ENCODE results near the gene PLEKHA6. TPM values are rescaled to one million over a fixed set of nuclear protein-coding genes. Genes with fewer than 3 reads are reported as not detected.

Gene PLEKHA6
- 0.20 and 0.37 TPM in 2 replicates for total RNA-seq

DNA sequence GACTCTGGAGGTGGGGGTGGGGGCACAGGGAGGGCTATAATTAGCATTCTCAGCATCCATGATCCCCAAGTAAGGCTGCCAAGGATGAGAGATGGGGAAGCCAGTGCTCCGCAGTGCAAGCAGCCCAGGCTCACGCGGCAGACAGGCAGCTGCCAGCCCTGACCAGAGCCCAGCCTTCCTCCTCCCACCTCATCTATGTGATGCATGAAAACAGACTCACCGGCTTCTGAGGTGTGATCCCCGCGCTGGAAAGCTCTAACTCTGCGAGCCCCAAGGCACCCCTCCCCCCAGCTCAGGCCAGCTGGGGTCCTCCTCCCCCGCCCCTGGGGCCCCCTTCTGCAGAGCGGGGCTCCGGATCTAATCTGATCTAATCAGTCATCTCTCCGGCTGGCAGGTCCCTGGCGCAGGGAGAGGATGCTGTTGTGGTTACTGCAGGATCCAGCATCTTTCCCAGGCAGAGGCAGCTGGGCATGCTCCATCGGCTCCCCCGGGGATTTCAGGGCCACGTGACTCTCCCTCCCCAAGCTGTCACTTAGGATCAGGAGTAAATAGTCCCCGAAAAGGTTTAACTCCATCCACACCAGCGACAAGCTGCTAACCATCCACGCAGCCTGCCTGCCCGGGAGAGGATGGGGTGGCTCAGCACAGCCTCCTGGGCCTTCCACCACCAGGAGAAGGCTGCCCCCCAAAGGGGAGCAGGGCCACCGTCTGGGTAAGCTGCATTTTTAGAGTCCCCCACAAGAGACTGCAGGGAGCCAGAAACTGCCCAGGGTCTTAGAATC is at the start of gene PLEKHA6:
Gene PLEKHA6, minus strand, starts transcription at position 456 of the 782 bp plus-strand sequence. CDS start 86,202 bp downstream, outside the sequence.

DNA sequence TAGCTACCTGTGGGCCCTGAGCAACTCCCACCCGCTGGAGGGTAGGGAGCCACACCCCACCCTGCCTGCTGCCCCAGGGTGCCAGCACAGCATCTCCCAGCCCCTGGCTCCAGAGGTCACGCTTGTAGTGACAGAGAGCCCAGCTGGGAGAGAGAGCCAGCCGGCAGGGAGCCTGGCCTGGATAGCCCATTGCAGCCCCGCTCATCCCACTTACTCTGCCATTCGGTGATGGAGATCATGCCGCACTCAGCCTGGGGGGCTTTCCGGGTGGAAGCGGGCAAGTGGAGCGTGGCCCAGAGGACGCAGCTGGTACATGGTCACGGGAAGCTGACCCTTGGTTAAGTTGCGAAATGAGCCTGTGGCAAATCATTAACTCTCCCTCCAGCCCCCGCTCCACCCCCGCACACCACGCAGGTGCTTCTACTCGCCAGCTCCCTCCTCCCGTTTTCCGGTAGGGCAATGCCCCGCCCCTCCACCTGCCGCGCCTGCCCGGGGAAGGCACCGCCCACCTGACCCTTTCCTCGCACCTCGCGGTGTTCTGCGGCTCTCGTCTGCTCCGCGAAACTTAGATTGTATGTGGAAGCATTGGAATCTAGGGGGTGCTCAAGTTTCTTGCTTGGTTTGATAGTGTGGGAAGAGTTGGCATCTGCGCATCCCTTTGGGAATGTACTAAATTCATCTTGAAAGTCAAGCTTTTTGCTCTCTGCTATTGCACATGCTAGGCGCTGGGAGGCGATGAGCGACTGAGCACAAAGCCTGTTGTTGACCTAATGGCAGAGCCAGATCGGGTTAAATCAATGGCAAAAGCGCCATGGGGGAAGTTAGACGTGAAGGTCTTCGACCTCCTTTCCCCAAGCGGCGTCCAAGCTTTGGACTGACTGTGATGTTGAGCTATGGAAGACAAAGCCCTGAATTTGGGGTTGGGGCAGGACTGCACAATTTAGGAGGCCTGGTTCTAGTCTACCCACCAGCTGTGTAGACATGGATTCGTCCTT is 145.8 kb downstream of the PLEKHA6 start, which contains the start of gene GOLT1A:
Gene GOLT1A, minus strand, starts transcription at position 321 of the 995 bp plus-strand sequence. Its CDS starts 82 bp downstream, at position 239.

GRCh38 chr1:204196068-204196795 is 163.5 kb downstream of the PLEKHA6 start, which contains the start of gene KISS1:
Gene KISS1, minus strand, starts transcription at chr1:204196491. Its CDS starts 3,615 bp downstream, at chr1:204192876.

Small RNA genes within 50 kb of the gene (small RNA-seq; reads per million reads assigned to genes)
- gene AL606489.2: not detected

Other genes with a start within 250 kb of the PLEKHA6 start
- 0.78 and 2.9 TPM in 2 replicates for gene ETNK2, start 207.9 kb downstream of the PLEKHA6 start, total RNA-seq
- gene REN, start 193.6 kb downstream of the PLEKHA6 start, total RNA-seq: 0.37 TPM in 1 of 2 replicates, not detected in the other
- not detected in 2 replicates for gene KISS1, start 163.4 kb downstream of the PLEKHA6 start, total RNA-seq
- not detected in 2 replicates for gene GOLT1A, start 145.9 kb downstream of the PLEKHA6 start, total RNA-seq
- 13.2 and 20.9 TPM in 2 replicates for gene PPP1R15B, start 51.9 kb upstream of the PLEKHA6 start, total RNA-seq
- 2.2 and 4.0 TPM in 2 replicates for gene PIK3C2B, start 134.9 kb upstream of the PLEKHA6 start, total RNA-seq
- gene MDM4, start 156.5 kb upstream of the PLEKHA6 start, total RNA-seq: 25.0 and 31.5 TPM in 2 replicates

Data from subcutaneous preadipocyte (primary cell).